GM21723 (cell line): ENCODE results near the gene RAD54L.
A peak's percentile ranks its signal among the peaks of the same experiment; 100 is the strongest.
"Not testable (repeated sequence)": the region's sequence is repeated elsewhere in the genome, so short reads cannot be mapped to it uniquely, and the experiment has no call there.

Experiments
- ATAC-seq: cut with Tn5 transposase; IDR thresholded peaks from one replicate; pipeline ENCODE4 v1.9.1; 2021; ENCODE audit warnings: mild to moderate bottlenecking, moderate library complexity; ENCODE audit not compliant: unreplicated experiment

RAD54L gene

GRCh38 chr1:46247436-46248121 lies at the start of gene RAD54L:
Gene RAD54L, plus strand, starts transcription at chr1:46247763. Its CDS starts 643 bp downstream, at chr1:46248406.
- ATAC-seq = peak; percentile 86

- peak; percentile 88 for ATAC-seq
These were observed 49.4 kb upstream of the RAD54L start, which contains the start of gene POMGNT1 for GRCh38 chr1:46197964-46198811. Gene POMGNT1, minus strand, starts transcription at chr1:46198434. Its CDS starts 613 bp downstream, at chr1:46197821.

- no peak for ATAC-seq
These were observed 48.3 kb upstream of the RAD54L start for GRCh38 chr1:46199233-46199749.

- ATAC-seq = no peak
These were observed 43.7 kb upstream of the RAD54L start for GRCh38 chr1:46203738-46204405.

- ATAC-seq = no peak
These were observed 43.2 kb upstream of the RAD54L start for GRCh38 chr1:46204406-46204742.

GRCh38 chr1:46205141-46205540 lies 42.4 kb upstream of the RAD54L start:
- ATAC-seq = no peak

- ATAC-seq = no peak
These were observed 41.8 kb upstream of the RAD54L start for GRCh38 chr1:46205791-46206190.

- ATAC-seq = no peak
These were observed 41.2 kb upstream of the RAD54L start for GRCh38 chr1:46206399-46206798.

GRCh38 chr1:46210561-46210960 lies 37.0 kb upstream of the RAD54L start:
- no peak for ATAC-seq

GRCh38 chr1:46211051-46211450 lies 36.5 kb upstream of the RAD54L start:
- no peak for ATAC-seq

GRCh38 chr1:46215504-46215903 lies 32.1 kb upstream of the RAD54L start:
- ATAC-seq = no peak

GRCh38 chr1:46218443-46218842 lies 29.1 kb upstream of the RAD54L start:
- no peak for ATAC-seq

- ATAC-seq = no peak
These were observed 27.7 kb upstream of the RAD54L start for GRCh38 chr1:46219551-46220520.

- ATAC-seq = no peak
These were observed 26.8 kb upstream of the RAD54L start for GRCh38 chr1:46220808-46221207.

- ATAC-seq = no peak
These were observed 25.8 kb upstream of the RAD54L start for GRCh38 chr1:46221749-46222148.

- not testable (repeated sequence) for ATAC-seq
These were observed 24.5 kb upstream of the RAD54L start for GRCh38 chr1:46223055-46223454.

- no peak for ATAC-seq
These were observed 24.1 kb upstream of the RAD54L start for GRCh38 chr1:46223472-46223943.

- ATAC-seq = no peak
These were observed 22.6 kb upstream of the RAD54L start for GRCh38 chr1:46224966-46225365.

- ATAC-seq = not testable (repeated sequence)
These were observed 16.3 kb upstream of the RAD54L start for GRCh38 chr1:46231231-46231630.

GRCh38 chr1:46236882-46237281 lies 10.7 kb upstream of the RAD54L start:
- ATAC-seq = no peak
